NK-92 treated with Interleukin-12 subunit alpha and Interleukin-12 subunit beta, amount 100 ng/mL, for 24 hours (cell line): ENCODE results near the gene GDNF.
"Not testable (repeated sequence)": the region's sequence is repeated elsewhere in the genome, so short reads cannot be mapped to it uniquely, and the experiment has no call there.

Experiments used
- DNase-seq: peaks from one replicate; lab custom pipeline; 2025; lab: John Stamatoyannopoulos, UW

GDNF gene

DNA sequence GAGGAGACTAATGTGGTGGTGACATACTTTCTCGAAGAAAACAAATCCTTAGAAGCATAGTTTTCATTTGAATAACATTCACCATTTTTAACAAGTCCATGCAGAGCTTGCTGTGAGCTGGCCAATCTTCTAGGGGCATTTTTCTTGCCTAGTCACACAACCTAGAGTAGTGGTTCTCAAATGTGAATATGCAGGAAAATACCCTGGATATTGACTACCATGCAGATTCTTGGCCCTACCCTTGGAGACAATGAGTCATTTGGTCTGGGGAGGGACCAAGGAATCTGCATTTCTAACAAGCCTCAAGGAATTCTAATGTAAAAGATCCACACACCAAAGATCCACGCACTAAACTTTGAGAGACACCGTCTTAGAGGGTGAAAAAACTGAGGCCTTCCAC, 23.5 kb downstream of the GDNF start:
- no peak for DNase-seq

DNA sequence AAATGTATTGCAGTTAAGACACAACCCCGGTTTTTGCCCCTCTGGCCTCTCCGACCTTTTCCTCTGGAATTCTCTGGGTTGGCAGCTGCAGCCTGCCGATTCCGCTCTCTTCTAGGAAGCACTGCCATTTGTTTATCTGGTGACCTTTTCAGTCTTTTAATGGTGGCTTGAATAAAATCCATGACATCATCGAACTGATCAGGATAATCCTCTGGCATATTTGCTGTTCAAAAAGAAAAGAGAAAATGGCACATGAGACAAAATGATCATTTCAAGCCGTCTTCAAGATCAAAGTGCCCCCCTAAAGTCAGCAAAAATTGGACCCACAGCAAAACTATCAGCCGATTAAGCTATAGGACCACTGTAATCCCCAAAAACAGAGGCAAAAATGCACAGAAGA, 23.9 kb downstream of the GDNF start:
- DNase-seq = no peak

DNA sequence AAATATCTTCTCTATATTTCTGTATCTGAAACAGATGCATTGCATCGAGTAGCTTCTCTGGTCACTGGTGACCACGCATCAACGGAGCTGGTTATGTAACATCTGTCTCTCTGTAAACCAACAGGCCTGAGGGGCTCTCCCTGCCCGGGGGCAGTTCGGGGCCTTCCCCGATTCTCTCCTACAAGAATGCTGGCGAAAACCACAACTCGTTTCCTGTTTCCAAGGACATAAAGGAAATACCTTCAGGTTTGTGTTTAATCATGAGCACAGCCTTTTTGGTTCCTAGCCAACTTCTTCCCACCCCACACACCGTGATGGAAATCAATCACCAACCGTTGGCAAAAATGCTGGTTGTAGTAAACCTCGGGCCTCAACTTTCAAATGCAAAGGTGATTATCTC, 25.1 kb downstream of the GDNF start:
- no peak for DNase-seq

DNA sequence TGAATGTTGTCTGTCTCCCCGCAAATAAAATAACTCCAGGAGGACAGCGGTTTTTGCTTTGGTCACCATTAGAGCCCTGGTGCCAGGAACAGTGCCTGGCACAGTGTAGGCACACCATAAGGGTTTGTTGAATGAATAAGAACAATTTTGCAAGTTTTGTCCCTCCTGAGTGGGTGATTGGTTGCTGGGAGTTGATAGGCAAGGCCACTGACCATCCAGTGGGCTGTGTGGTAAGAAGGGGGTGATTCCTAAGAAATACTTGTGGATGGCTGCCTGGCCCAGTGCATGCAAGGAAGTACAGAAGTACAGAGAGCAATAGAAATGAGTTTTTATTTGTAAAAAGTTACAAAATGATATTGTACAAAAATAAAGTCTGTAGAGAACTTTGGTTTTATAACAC, 27.5 kb downstream of the GDNF start:
- no peak for DNase-seq

DNA sequence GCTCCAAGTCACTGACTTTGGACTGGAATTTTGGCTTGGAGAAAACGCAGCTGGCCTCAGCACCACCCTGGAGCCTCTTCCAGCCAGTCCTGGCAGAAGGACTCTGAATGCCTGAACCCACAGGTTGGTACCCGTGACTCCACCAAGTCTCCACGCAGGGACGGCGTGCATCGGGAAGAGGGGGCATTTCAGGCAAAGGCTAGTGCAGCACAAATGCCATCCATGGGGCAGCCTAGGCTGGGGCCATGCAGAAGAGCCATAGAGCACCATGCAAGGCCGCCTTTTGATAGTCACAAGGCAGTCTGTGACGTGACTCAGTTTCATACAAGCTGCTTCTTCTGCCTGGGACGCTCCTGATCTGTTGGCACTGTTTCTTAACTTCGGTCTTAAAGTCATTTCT, 28.0 kb downstream of the GDNF start:
- no peak for DNase-seq

DNA sequence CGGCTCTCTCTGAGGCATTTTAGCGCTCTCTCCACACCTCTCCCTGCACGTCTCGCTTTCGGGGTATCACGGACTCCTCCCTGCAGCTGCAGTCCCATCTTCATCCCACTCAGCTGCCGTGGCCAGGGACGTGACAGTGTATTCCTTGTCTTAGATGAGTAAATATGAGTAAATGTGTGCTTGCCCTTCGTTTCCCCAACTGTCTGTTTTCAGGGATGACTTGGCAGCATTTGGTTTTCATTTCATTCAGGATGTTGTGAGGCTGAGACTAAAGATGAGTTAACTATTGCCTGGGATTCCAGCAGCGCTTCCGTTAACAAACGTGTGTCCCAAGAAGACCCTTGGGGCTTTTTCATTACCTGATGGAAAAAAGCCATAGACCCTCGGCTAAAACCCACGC, 29.5 kb downstream of the GDNF start:
- no peak for DNase-seq

DNA sequence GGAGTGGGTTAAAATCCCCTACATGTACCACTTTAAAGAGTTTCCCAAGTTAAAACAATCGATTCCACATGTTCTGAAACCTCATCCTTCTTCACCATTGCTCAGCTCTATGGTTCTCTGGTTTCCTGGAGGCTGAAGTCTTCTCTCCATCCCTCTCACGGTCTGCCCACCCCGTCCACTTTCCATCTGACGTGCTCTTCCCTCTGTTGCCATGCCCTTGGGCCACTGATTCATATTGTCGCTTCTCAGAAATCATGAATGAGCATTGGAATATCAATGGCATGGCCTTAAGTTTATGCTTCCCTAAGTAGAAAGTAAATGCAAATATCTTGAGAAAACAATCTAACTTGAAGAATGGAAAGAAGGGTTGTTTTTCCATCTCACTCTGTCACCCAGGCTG, 30.9 kb downstream of the GDNF start:
- DNase-seq = no peak

DNA sequence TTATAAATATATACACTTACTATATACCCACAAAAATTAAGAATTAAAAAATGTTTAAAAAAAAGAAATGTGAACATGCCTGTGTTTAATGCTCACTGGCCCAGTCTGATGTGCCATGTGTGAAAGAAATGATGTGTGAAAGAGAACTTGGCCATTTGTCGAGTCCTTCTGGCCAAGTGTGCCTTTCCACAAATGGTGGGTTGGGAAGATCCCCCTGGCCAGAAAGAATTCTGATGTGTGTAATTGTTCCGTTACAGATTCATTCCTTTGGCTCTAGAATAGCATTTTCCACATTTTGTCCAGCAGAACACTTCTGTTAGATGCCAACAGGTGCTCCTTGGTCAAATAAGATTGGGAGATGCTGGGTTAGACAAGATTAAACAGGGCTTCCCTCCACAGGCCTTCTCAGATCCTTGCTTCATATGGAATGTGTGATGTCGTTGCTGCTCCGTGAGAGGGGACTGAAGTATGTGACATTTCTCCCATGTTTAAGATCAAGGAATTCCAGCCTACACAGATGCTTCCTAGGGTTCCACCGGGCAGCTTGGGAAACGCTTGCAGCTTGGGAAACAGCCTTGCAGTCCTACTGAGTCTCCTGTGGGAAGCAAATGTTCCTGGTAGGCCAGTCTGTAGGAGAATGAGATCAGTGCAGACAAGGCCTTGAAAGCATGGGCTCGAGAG, 32.1 kb downstream of the GDNF start:
- DNase-seq = no peak

DNA sequence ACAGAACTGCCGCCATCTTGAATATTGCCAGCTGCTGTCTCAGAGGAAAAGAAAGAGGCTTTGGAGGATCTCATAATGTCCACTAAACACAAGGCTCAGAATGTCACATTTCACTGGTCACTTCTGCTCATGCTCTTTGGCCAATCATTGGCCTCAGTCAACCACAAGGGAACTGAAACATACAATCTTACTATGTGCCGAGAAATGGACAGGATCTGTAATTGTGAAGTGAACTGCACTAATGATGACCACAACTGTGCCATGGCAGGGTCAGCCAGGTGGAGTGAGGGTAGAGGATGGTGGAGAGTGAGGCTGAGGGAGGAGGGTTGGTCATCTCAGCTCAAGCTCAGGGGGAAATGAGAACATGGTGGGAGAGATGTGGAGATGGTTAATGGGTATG, 32.8 kb downstream of the GDNF start:
- DNase-seq = no peak

DNA sequence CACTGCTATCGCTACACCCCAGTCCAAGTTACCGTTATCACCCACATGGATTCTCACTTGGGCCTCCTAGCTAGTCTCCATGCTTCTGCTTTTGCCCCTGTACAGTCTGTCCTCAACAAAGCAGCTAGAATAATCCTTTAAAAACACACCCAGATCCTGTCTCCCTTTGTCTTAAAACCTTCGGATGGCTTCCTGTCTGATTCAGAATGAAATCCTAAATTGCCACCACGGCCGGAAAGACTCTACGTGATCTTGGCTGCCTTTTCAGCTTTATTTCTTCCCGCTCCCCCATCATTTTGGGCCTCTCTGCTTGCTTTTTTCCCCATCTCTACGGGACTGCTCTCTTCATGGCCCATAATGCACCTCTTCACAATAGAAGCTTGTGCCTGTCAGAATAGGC, 33.4 kb downstream of the GDNF start:
- no peak for DNase-seq

DNA sequence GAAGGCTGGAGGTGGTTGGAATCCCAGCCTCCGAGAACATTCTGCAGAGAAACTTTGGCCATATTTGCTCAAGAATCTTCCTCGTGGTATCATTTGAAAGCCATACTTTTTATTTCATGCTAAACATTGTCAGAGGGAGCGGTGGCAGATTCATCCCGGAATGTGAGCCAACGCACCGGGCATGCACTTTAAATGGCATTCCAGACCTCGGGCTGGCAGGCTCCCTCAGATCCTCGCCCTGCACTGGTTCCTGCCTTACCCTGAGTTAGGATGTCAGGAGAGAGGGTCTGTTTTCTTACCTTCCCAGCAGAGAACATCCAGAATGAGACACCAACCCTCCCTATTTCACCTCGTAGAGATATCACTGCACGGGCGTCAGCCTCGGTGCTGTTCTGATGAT, 33.8 kb downstream of the GDNF start:
- DNase-seq = no peak

DNA sequence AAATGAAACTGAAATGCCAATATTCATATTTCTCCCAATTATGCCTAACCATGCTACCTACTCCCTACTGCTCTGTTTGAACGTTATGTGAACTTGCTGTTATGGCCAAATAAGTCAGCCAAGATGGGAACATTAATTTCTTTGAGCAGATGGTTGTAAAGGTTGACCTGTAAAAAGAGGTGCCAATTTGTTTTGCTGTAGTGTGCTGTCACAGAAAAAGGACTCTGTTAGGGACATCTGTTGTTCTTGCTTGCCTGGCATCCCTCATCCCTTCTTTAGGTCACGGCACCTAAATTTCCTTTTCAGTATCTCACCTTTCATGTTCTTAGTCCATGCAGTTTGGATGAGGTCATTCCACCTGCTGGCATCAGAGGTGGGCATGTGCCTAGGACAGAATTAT, 35.4 kb downstream of the GDNF start:
- no peak for DNase-seq

DNA sequence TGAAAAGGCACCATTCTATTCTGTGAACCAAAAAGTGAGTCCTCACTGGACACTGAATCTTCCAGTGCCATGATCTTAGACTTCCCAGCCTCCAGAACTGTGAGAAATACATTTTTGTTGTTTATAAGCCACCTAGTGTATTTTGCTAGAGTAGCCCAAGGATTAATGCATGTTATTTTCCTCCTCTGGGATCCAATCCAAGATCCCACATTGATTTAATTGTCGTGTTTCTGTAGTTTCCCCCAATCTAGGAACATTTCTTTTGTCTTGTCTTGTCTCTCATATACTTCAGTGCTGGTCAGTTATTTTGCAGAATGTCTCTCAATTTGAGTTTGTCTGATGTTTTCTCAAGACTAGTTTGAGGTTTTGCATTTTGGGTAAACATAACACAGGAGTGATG, 36.4 kb downstream of the GDNF start:
- DNase-seq = no peak

DNA sequence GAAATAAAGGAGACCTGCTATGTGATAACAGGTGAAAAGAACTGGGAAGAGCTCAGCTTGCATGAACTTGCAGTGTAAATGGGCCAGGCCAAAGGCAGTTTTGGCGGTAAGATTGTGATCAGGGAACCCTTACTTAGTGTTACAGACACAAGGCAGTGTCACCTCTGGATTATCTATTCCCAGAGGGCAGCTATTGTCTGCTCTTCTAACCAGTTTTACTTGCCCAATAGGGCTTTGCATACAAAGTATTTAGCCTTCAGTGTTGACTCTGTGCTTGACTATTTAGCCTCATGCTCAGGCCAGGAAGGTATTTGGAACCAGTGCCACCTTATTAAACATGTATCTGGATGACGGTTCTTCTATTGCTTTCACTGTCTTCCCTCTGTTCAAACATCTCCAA, 38.3 kb downstream of the GDNF start:
- DNase-seq = no peak

DNA sequence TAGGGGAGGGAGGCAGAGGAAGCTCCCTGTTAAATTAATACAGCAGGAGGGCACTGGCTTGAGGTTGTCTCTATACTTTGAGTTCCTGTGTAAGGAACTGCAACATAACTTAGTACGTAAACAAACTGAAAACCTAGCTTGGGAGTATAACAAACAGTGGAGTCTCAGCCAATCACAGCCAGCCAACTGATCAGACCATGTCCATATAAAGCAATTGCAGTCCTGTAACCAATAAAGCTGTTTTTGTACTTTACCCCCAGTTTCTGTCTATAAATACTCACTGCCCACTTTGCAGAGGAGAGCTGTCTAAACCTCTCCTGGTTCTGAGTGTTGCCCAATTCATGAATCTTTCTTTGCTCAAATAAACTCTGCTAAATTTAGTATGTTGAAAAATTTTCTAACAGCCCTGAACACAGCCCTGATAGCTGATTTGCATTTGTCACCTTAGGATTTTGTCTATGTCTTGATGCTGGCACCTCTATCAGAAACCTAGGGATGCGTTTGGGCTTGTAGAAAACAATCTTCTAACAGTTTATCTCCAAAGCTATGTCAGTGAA, 39.9 kb downstream of the GDNF start:
- no peak for DNase-seq

DNA sequence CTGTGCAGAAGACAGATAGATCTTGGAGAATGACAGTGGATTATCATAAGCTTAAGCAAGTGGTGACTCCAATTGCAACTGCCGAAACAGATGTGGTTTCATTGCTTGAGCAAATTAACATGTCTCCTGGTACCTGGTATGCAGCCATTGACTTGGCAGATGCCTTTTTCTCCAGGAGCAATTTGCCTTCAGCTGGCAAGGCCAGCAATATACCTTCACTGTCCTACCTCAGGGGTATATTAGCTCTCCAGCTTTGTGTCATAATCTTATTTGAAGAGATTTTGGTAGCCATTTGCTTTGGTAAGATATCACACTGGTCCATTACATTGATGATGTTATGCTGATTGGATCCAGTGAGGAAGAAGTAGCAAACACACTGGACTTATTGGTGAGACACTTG, 43.4 kb downstream of the GDNF start:
- DNase-seq = not testable (repeated sequence)

DNA sequence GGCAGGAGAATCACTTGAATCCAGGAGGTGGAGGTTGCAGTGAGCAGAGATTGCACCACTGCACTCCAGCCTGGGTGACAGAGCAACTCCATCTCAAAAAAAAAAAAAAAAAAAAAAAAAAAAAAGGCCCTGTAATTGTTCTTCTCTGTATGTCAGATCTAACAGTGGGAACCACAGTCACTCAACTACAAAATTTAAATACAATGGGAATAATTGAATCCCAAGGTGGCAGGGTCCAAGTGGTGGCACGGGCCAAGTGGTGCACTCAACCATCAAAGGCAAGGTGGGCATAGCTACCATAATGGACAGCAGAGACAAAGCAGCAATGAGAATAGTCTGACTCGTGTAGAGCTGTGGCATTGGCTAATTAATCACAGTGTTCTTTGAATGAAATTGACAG, 44.5 kb downstream of the GDNF start:
- not testable (repeated sequence) for DNase-seq

DNA sequence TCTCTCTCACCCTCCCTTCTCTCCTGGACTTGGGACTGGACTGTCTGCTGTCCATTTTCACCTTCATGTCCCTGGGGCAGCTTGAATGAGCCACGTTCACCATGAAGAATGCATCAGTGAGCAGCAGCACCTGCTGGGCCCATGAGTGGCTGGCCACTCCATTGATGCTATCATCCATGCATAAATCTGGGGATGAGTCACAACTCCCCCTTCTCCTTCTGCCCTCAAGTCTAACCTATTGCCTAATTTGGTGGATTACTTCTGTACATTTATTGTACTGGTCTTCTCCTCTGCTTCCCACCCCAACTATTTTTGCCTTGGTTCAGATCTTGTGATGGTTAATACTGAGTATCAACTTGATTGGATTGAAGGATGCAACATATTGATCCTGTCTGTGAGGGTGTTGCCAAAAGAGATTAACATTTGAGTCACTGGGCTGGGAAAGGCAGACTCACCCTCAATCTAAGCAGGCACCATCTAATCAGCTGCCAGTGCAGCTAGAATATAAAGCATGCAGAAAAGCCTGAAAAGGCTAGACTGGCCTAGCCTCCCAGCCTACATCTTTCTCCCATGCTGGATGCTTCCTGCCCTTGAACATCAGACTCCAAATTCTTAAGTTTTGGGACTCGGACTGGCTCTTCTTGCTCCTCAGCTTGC, 46.7 kb downstream of the GDNF start:
- no peak for DNase-seq

DNA sequence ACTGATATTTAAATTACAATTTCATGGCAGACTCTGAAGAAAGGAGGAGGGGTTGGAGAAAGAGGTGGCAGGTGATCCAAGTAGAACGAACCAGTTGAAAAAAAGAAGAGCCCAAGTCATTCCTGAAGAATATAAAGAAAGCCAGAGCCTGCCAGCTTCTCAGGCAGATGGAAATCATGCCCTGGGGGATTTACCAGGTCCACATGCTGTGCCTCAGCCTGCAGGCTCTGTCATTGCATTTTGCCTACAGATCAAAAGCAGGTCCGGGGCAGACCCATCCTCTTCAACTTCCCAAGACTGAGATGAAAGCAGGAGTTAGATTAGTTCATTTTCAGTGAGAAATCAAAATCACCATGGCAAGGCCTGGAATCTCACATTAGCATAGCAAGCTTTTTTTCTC, 48.5 kb downstream of the GDNF start:
- no peak for DNase-seq

DNA sequence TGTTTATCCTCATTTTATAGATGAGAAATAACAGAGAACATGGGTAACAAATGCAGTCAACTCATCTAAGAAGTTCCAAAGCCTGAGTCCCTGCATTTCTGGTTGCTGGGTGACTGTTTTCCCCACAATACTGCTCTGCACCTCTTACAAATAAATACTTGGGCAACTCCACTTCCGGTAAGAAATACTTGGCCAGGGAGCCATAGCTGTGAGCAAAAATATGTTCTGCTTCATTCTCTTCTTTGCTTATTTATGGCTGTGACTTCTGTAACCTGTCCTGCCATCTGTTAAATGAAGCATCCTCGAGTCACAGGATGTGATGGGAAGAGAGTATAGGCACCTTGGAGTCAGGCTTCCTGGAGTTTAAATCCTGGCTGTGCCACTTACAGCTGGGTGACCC, 49.9 kb downstream of the GDNF start:
- no peak for DNase-seq

DNA sequence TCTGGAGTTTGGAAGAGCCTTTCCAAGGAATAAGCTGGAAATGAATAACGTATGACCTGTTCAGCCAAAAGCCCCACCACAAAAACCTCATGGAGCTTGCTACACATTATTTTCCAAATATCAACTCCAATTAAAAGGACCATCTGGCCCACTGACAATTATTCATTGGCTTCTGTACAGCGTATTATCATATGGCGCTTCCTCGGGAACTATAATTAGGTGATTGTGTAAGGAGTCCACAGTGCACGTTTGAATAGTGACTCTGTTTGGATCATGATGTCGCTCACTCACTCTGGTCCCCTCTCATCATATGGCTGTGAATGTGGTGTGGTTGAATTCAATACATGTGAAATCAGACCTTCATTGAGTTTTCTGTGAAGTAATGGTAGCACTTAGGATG, 52.1 kb downstream of the GDNF start:
- DNase-seq = no peak

DNA sequence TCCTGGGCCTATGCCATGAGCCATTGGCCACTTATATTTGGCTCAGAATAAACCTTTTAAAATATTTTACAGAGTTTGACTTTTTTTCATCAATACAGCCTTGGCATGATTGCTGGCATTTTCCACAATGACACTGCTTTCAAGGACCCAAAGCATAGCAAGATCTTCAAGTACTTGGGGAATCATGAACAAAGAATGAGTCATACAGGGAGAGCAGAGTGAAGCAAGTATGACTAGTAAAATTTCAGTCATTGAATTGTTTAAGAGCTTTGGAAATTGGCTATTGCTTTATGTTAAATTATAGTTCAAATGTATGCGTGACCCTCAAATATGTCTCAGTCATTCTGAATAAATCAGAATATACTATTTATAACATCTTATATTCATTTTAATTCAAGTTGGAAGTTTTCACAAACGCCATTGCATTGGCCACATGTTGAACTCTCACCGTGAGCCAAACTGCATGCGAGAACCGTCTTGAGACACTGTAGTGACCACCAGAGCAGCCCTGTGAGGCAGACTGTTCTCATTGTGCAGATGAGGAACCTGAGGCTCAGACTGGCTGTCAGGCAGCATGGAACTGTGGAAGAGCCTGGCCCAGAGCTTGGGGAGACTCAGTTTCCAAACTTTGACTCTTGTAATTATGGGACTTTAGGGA, 52.9 kb downstream of the GDNF start:
- no peak for DNase-seq

DNA sequence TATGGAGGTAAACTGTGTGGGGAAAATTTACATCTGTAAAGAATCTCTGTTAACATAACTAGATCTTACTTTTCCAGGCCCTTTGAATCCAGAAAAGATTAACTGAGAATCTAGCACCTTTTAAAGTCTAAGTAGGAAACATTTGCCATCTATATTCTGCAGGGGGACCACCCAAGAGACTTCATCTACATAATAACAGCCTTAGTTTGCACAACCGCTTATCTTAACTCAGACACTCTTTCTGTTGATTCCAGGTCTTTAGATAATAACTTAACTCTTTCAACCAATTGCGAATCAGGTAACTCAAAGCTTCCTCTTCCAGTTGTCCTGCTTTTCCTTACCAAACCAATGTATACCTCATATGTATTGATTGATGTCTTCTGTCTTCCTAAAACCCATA, 53.4 kb downstream of the GDNF start:
- no peak for DNase-seq
